GM06990 (cell line): ENCODE results near the gene MAN2B1.
A peak's percentile ranks its signal among the peaks of the same experiment; 100 is the strongest.

ENCODE experiments used
- DNase-seq: peaks from one replicate; pipeline ENCODE4 v3.0.0-alpha.2; 2011; ENCODE audit not compliant: insufficient read length; ENCODE audit errors: extremely low read depth
- H3K27me3 ChIP-seq: replicated peaks from 2 replicates; pipeline ENCODE4 v1.6.0; 2011; ENCODE audit warnings: low read length; ENCODE audit not compliant: control insufficient read depth, insufficient read depth
- H3K36me3 ChIP-seq: 2 replicates; pipeline ENCODE4 v1.5.1; 2011; ENCODE audit warnings: low read length; ENCODE audit not compliant: control insufficient read depth, insufficient read depth
- H3K4me3 ChIP-seq: replicated peaks from 2 replicates; pipeline ENCODE4 v1.5.1; 2011; ENCODE audit warnings: low read depth, mild to moderate bottlenecking, control low read depth, low read length
- CTCF ChIP-seq: IDR thresholded peaks from 2 replicates; pipeline ENCODE4 v1.5.1; 2011; ENCODE audit warnings: low read length, control low read depth, mild to moderate bottlenecking, inconsistent platforms; ENCODE audit not compliant: insufficient read depth, poor library complexity, severe bottlenecking

The MAN2B1 gene

GRCh38 chr19:12665281-12665573 is 1.3 kb downstream of the MAN2B1 start:
- H3K27me3 ChIP-seq, result no peaks in the 10 kb centered on the region
- no peak for TF ChIP-seq CTCF
- H3K4me3 ChIP-seq, result peak overlapping the region; percentile 89
- peaks cover 29% of the 10 kb centered on the region for H3K36me3 ChIP-seq
- peak; percentile 46 for DNase-seq

- TF ChIP-seq CTCF, result no peak
- no peak for DNase-seq
- no peaks in the 10 kb centered on the region for H3K27me3 ChIP-seq
- H3K4me3 ChIP-seq, result peak overlapping the region; percentile 23
- H3K36me3 ChIP-seq, result peaks cover 33% of the 10 kb centered on the region
These were observed 1.9 kb downstream of the MAN2B1 start for GRCh38 chr19:12664406-12665280.

GRCh38 chr19:12660980-12661379 is 5.6 kb downstream of the MAN2B1 start:
- H3K27me3 ChIP-seq, result no peaks in the 10 kb centered on the region
- H3K4me3 ChIP-seq, result no peak overlapping the region
- TF ChIP-seq CTCF, result no peak
- peaks cover 46% of the 10 kb centered on the region for H3K36me3 ChIP-seq
- DNase-seq, result no peak

- Histone ChIP-seq H3K27me3 (no peaks in the 10 kb centered on the region), H3K36me3 (peaks cover 41% of the 10 kb centered on the region), H3K4me3 (no peak overlapping the region)
- TF ChIP-seq CTCF, result peak; percentile 9
- DNase-seq, result no peak
These were observed 8.6 kb downstream of the MAN2B1 start for GRCh38 chr19:12657966-12658365.

- Histone ChIP-seq H3K27me3 (no peaks in the 10 kb centered on the region), H3K36me3 (peaks cover 42% of the 10 kb centered on the region), H3K4me3 (no peak overlapping the region)
- TF ChIP-seq CTCF, result no peak
- no peak for DNase-seq
These were observed 9.5 kb downstream of the MAN2B1 start for GRCh38 chr19:12656899-12657571.

- no peak for DNase-seq
- H3K27me3 ChIP-seq, result no peaks in the 10 kb centered on the region
- TF ChIP-seq CTCF, result no peak
- H3K4me3 ChIP-seq, result no peak overlapping the region
- peaks cover 36% of the 10 kb centered on the region for H3K36me3 ChIP-seq
These were observed 11.0 kb downstream of the MAN2B1 start for GRCh38 chr19:12655546-12655945.
